HCT116 (cell line): ENCODE measurements around the gene CCDC3. TPM values are rescaled to one million over a fixed set of nuclear protein-coding genes. Genes with fewer than 3 reads are reported as not detected.

ENCODE experiments used
- ATAC-seq: fragments of 200-7000 bp; cut with Tn5 transposase; 2 replicates; pipeline ENCODE4 v1.9.1; 2020; ENCODE audit warnings: mild to moderate bottlenecking, moderate library complexity
- BruUV-seq: library from RNA; stranded (reverse); fragments of 400-500 nt; replicated peaks from 2 replicates; lab custom pipeline; 2021; lab: Mats Ljungman, UMichigan
- CTCF ChIA-PET: fragments of 300-600 bp; sonication (Branson Sonifier 250); formaldehyde crosslinking; loops from one replicate; lab custom pipeline; 2021; ENCODE audit warnings: antibody characterized with exemption; lab: Charles Lee
- POLR2A ChIA-PET: fragments of 300-600, 350-600 bp; sonication (Branson Sonifier 250); formaldehyde crosslinking; loops from one replicate; lab custom pipeline; 2021; ENCODE audit warnings: antibody characterized with exemption; lab: Charles Lee
- RAD21 ChIA-PET, 2 experiments: fragments of 300-600 bp; sonication (Branson Sonifier 250); formaldehyde crosslinking; loops; one replicate each; lab custom pipeline; 2023; ENCODE audit warnings: low total read pairs in 2 of 2; ENCODE audit not compliant: uncharacterized antibody in 2 of 2, unreplicated experiment in 2 of 2, low non-redundant PET in 1 of 2; lab: Charles Lee
- DNase-seq: peaks from one replicate; pipeline ENCODE4 v3.0.0-alpha.2; 2010; ENCODE audit warnings: low read depth, low spot score
- H2AFZ ChIP-seq: fragments of 200-600 bp; shearing (Covaris generic), sonication (generic); 2 replicates; pipeline ENCODE4 v1.6.1; 2017; ENCODE audit warnings: low read depth, mixed run types, mixed read lengths, antibody characterized with exemption, low read length; ENCODE audit not compliant: poor library complexity, severe bottlenecking
- H3K27ac ChIP-seq: 2 replicates; pipeline ENCODE4 v1.5.1; 2012; ENCODE audit warnings: low read depth, low read length
- H3K27me3 ChIP-seq: fragments of 200-600 bp; sonication (generic); 2 replicates; pipeline ENCODE4 v1.6.1; 2016; ENCODE audit warnings: mixed run types, low read length, mixed read lengths; ENCODE audit not compliant: insufficient read depth
- H3K36me3 ChIP-seq, 2 experiments: fragments of 200-500 bp in 1 of 2; fragments of 200-600 bp in 1 of 2; sonication (Bioruptor generic) in 1 of 2; sonication (generic) in 1 of 2; 2 replicates each; pipeline versions ENCODE4 v1.5.1 to v1.6.1; 2014 to 2016; ENCODE audit warnings: low read length in 2 of 2, inconsistent platforms in 1 of 2, mixed read lengths in 1 of 2, mixed run types in 1 of 2; ENCODE audit not compliant: insufficient read depth in 2 of 2, control insufficient read depth in 1 of 2
- H3K4me1 ChIP-seq, 2 experiments: fragments of 200-600 bp in 1 of 2; sonication (generic) in 1 of 2; 2 replicates each; pipeline versions ENCODE4 v1.5.1 to v1.6.1; 2012 to 2017; ENCODE audit warnings: low read length in 2 of 2, inconsistent platforms in 1 of 2, mild to moderate bottlenecking in 1 of 2, mixed read lengths in 1 of 2, mixed run types in 1 of 2, moderate library complexity in 1 of 2; ENCODE audit not compliant: insufficient read depth in 2 of 2, control insufficient read depth in 1 of 2
- H3K4me2 ChIP-seq: fragments of 200-600 bp; sonication (generic); 2 replicates; pipeline ENCODE4 v1.6.1; 2017; ENCODE audit warnings: mixed run types, low read length, mixed read lengths
- H3K4me3 ChIP-seq, 2 experiments: fragments of 200-600 bp in 1 of 2; sonication (generic) in 1 of 2; replicated peaks in 1 of 2; 2 replicates each; pipeline ENCODE4 v1.5.1; 2011 to 2016; ENCODE audit warnings: low read length in 2 of 2, control low read depth in 1 of 2, low read depth in 1 of 2, mild to moderate bottlenecking in 1 of 2, mixed read lengths in 1 of 2, mixed run types in 1 of 2
- H3K79me2 ChIP-seq: fragments of 200-600 bp; sonication (generic); 2 replicates; pipeline ENCODE4 v1.6.1; 2017; ENCODE audit warnings: mild to moderate bottlenecking, mixed run types, low read length, moderate library complexity, mixed read lengths; ENCODE audit not compliant: insufficient read depth
- H3K9ac ChIP-seq: fragments of 200-600 bp; sonication (generic); 2 replicates; pipeline ENCODE4 v1.6.1; 2016; ENCODE audit warnings: low read length, mixed read lengths
- H3K9me2 ChIP-seq: fragments of 200-600 bp; sonication (generic), shearing (Covaris generic); 2 replicates; pipeline ENCODE4 v1.6.1; 2017; ENCODE audit warnings: mixed run types, mild to moderate bottlenecking, moderate library complexity; ENCODE audit not compliant: insufficient read depth
- H3K9me3 ChIP-seq, 2 experiments: fragments of 200-500 bp in 1 of 2; fragments of 200-600 bp in 1 of 2; sonication (Bioruptor generic) in 1 of 2; sonication (generic) in 1 of 2; 2 replicates each; pipeline ENCODE4 v1.6.1; 2014 to 2017; ENCODE audit warnings: low read length in 2 of 2, mixed read lengths in 2 of 2, inconsistent platforms in 1 of 2, low read depth in 1 of 2, mild to moderate bottlenecking in 1 of 2, mixed run types in 1 of 2, moderate library complexity in 1 of 2; ENCODE audit not compliant: control insufficient read depth in 1 of 2, insufficient read depth in 1 of 2
- H4K20me1 ChIP-seq: fragments of 200-600 bp; sonication (generic), shearing (Covaris generic); 2 replicates; pipeline ENCODE4 v1.6.1; 2017; ENCODE audit warnings: mixed run types, mild to moderate bottlenecking, moderate library complexity; ENCODE audit not compliant: insufficient read depth
- EZH2phosphoT487 ChIP-seq: fragments of 200-600 bp; IDR thresholded peaks from 2 replicates; pipeline ENCODE4 v1.6.1; 2018; ENCODE audit warnings: antibody characterized with exemption, borderline replicate concordance
- FOSL1 ChIP-seq: IDR thresholded peaks from 2 replicates; pipeline ENCODE4 v1.6.1; 2012; ENCODE audit warnings: low read depth
- JUND ChIP-seq: IDR thresholded peaks from 2 replicates; pipeline ENCODE4 v1.6.1; 2012
- MAX ChIP-seq: IDR thresholded peaks from 2 replicates; pipeline ENCODE4 v1.6.1; 2012
- POLR2A ChIP-seq: IDR thresholded peaks from 2 replicates; pipeline ENCODE4 v1.7.0; 2011; ENCODE audit warnings: borderline replicate concordance; ENCODE audit not compliant: insufficient read depth, insufficient read length; ENCODE audit errors: extremely low read depth
- POLR2AphosphoS5 ChIP-seq: IDR thresholded peaks from 2 replicates; pipeline ENCODE4 v1.6.1; 2011; ENCODE audit warnings: mild to moderate bottlenecking, low read depth, low read length, moderate library complexity
- RAD21 ChIP-seq: IDR thresholded peaks from 2 replicates; pipeline ENCODE4 v1.6.1; 2012; ENCODE audit warnings: low read depth, mild to moderate bottlenecking
- SP1 ChIP-seq: IDR thresholded peaks from 2 replicates; pipeline ENCODE4 v1.6.1; 2012; ENCODE audit warnings: low read depth
- SRF ChIP-seq: IDR thresholded peaks from 2 replicates; pipeline ENCODE4 v1.6.1; 2012; ENCODE audit warnings: low read depth
- intact Hi-C: fragments of 100-400 bp; cut with micrococcal nuclease; formaldehyde crosslinking; loops from 2 replicates; pipeline ENCODE4 v1.10.0; 2022
- total RNA-seq: library from RNA; stranded (reverse); gene quantifications from one replicate; pipeline ENCODE4 v1.2.1, GENCODE V29; 2021; ENCODE audit not compliant: unreplicated experiment
- TF ChIP-seq, protein P1 (sequence below): IDR thresholded peaks from 2 replicates; pipeline ENCODE4 v1.6.1; 2012; ENCODE audit warnings: low read depth
- TF ChIP-seq, protein P2 (sequence below), 3 experiments: fragments of 200-600 bp in 1 of 3; sonication (generic) in 1 of 3; IDR thresholded peaks in 2 of 3; conservative IDR thresholded peaks in 1 of 3; 2 replicates each; pipeline ENCODE4 v1.5.1; 2012 to 2017; ENCODE audit warnings: low read depth in 2 of 3, low read length in 2 of 3, antibody characterized with exemption in 1 of 3, borderline replicate concordance in 1 of 3, control low read depth in 1 of 3, mild to moderate bottlenecking in 1 of 3, mixed read lengths in 1 of 3, mixed run types in 1 of 3, moderate library complexity in 1 of 3; ENCODE audit not compliant: insufficient read depth in 1 of 3

The CCDC3 gene
- total RNA-seq, 1 experiment from 2014 or later: 10.5 TPM

DNA sequence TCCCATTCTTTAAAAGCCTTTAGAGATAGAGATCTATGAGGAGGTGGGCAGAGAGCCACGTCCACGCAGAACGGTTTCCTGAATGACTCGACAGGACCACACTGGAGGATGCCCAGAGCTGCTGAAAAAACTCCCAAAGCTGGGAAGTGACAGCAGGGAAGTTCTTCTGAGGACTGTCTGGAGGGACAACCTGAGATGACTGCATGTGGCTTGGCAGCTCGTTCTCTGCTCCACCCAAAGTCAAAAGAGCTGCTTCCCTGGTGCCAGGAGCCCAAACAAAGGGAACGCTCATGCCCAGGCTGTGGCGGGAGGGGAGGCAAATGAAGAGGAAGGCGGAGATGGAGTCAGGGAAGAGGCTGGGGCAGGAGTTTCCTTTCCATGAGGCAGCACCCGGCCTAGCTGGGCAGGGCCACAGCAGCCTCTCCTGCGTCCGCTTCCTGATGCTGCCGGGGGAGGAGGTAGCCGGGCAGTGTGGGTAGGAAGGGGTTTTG lies 95.4 kb downstream of the CCDC3 start:
- CTCF ChIA-PET: no interaction called here
- H3K4me2 ChIP-seq: no peak overlapping the region
- H3K27ac ChIP-seq: no peak overlapping the region
- H3K9me3 ChIP-seq: no peaks in the 10 kb centered on the region
- ATAC-seq (no peak), DNase-seq (no peak)
- no peaks in the 10 kb centered on the region for H4K20me1 ChIP-seq
- TF ChIP-seq JUND (no peak), FOSL1 (no peak), MAX (no peak), SP1 (no peak), RAD21 (no peak), EZH2phosphoT487 (no peak), POLR2AphosphoS5 (no peak), POLR2A (no peak), SRF (no peak)
- TF ChIP-seq, protein P1, sequence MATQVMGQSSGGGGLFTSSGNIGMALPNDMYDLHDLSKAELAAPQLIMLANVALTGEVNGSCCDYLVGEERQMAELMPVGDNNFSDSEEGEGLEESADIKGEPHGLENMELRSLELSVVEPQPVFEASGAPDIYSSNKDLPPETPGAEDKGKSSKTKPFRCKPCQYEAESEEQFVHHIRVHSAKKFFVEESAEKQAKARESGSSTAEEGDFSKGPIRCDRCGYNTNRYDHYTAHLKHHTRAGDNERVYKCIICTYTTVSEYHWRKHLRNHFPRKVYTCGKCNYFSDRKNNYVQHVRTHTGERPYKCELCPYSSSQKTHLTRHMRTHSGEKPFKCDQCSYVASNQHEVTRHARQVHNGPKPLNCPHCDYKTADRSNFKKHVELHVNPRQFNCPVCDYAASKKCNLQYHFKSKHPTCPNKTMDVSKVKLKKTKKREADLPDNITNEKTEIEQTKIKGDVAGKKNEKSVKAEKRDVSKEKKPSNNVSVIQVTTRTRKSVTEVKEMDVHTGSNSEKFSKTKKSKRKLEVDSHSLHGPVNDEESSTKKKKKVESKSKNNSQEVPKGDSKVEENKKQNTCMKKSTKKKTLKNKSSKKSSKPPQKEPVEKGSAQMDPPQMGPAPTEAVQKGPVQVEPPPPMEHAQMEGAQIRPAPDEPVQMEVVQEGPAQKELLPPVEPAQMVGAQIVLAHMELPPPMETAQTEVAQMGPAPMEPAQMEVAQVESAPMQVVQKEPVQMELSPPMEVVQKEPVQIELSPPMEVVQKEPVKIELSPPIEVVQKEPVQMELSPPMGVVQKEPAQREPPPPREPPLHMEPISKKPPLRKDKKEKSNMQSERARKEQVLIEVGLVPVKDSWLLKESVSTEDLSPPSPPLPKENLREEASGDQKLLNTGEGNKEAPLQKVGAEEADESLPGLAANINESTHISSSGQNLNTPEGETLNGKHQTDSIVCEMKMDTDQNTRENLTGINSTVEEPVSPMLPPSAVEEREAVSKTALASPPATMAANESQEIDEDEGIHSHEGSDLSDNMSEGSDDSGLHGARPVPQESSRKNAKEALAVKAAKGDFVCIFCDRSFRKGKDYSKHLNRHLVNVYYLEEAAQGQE: no peak
- TF ChIP-seq, protein P2, sequence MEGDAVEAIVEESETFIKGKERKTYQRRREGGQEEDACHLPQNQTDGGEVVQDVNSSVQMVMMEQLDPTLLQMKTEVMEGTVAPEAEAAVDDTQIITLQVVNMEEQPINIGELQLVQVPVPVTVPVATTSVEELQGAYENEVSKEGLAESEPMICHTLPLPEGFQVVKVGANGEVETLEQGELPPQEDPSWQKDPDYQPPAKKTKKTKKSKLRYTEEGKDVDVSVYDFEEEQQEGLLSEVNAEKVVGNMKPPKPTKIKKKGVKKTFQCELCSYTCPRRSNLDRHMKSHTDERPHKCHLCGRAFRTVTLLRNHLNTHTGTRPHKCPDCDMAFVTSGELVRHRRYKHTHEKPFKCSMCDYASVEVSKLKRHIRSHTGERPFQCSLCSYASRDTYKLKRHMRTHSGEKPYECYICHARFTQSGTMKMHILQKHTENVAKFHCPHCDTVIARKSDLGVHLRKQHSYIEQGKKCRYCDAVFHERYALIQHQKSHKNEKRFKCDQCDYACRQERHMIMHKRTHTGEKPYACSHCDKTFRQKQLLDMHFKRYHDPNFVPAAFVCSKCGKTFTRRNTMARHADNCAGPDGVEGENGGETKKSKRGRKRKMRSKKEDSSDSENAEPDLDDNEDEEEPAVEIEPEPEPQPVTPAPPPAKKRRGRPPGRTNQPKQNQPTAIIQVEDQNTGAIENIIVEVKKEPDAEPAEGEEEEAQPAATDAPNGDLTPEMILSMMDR (IDR thresholded peaks at IDR 0.05 in 2 of 3, conservative IDR thresholded peaks at IDR 0.05 in 1 of 3; ENCODE audit: borderline replicate concordance in 1 of 3, insufficient read depth in 1 of 3, low read depth in 2 of 3, low read length in 2 of 3): no peak
- BruUV-seq: no TSS peak
- H3K27me3 ChIP-seq: no peaks in the 10 kb centered on the region
- H3K79me2 ChIP-seq: no peaks in the 10 kb centered on the region
- no peaks in the 10 kb centered on the region for H3K36me3 ChIP-seq
- H3K9ac ChIP-seq: no peak overlapping the region
- RAD21 ChIA-PET: no interaction called here
- POLR2A ChIA-PET: no interaction called here
- no peaks in the 10 kb centered on the region for H3K4me1 ChIP-seq
- H2AFZ ChIP-seq: no peak overlapping the region
- intact Hi-C loops: no loop called here
- no peak overlapping the region for H3K4me3 ChIP-seq
- H3K9me2 ChIP-seq: no peaks in the 10 kb centered on the region
